H7 (cell line): ENCODE results near the gene ZNF212. TPM values are rescaled to one million over a fixed set of nuclear protein-coding genes. Genes with fewer than 3 reads are reported as not detected.
A peak's percentile ranks its signal among the peaks of the same experiment; 100 is the strongest.

Experiments
- DNase-seq: peaks from one replicate; pipeline ENCODE4 v3.0.0; 2012
- H3K27me3 ChIP-seq: 2 replicates; pipeline ENCODE4 v1.6.0; 2011; ENCODE audit warnings: mild to moderate bottlenecking, low read length; ENCODE audit not compliant: control insufficient read depth, insufficient read depth
- H3K36me3 ChIP-seq: replicated peaks from 2 replicates; pipeline ENCODE4 v1.5.1; 2011; ENCODE audit warnings: low read length; ENCODE audit not compliant: control insufficient read depth, insufficient read depth
- H3K4me3 ChIP-seq: 2 replicates; pipeline ENCODE4 v1.5.1; 2011; ENCODE audit warnings: low read depth, mild to moderate bottlenecking, control low read depth, low read length, moderate library complexity; ENCODE audit not compliant: insufficient read depth
- total RNA-seq: library from RNA; depleted of rRNA; stranded (reverse); fragments of >200 nt; shearing (Covaris generic); gene quantifications from 2 replicates; pipeline ENCODE4 v1.2.3, GENCODE V29; 2014; rRNA removed

Gene ZNF212
- 9.7 and 10.7 TPM in 2 replicates for total RNA-seq

GRCh38 chr7:149239345-149240143 lies at the start of gene ZNF212:
Gene ZNF212, plus strand, starts transcription at chr7:149239651. Its CDS starts 128 bp downstream, at chr7:149239779.
- peak; percentile 98 for DNase-seq
- H3K27me3 ChIP-seq: 0 out of 2 replicates have a peak, but pooled peaks cover 1% of the 10 kb centered on the region
- H3K36me3 ChIP-seq: no peaks in the 10 kb centered on the region; the same call in 1 of the 2 replicates
- H3K4me3 ChIP-seq: peak within 1 kb of the TSS; percentile 92

GRCh38 chr7:149191851-149192250 lies 47.6 kb upstream of the ZNF212 start:
- no peak for DNase-seq
- Histone ChIP-seq H3K27me3 (no peaks in the 10 kb centered on the region), H3K4me3 (no peak overlapping the region), H3K36me3 (no peaks in the 10 kb centered on the region)

GRCh38 chr7:149194799-149195179 lies 44.7 kb upstream of the ZNF212 start:
- no peak for DNase-seq
- Histone ChIP-seq H3K36me3 (peaks cover 15% of the 10 kb centered on the region), H3K4me3 (peak overlapping the region; percentile 88), H3K27me3 (no peaks in the 10 kb centered on the region)

GRCh38 chr7:149195180-149196150 lies 44.0 kb upstream of the ZNF212 start, which contains the start of gene ZNF282:
Gene ZNF282, plus strand, starts transcription at chr7:149195546. Its CDS starts 44 bp downstream, at chr7:149195590.
- no peaks in the 10 kb centered on the region for H3K27me3 ChIP-seq
- H3K4me3 ChIP-seq: peak within 1 kb of the TSS; percentile 88
- peaks cover 20% of the 10 kb centered on the region for H3K36me3 ChIP-seq
- peak; percentile 99 for DNase-seq

GRCh38 chr7:149196151-149196704 lies 43.2 kb upstream of the ZNF212 start:
- DNase-seq: peak; percentile 69
- H3K4me3 ChIP-seq: peak overlapping the region; percentile 88
- no peaks in the 10 kb centered on the region for H3K27me3 ChIP-seq
- H3K36me3 ChIP-seq: peaks cover 25% of the 10 kb centered on the region

- DNase-seq: peak; percentile 68
- peak overlapping the region; percentile 88 for H3K4me3 ChIP-seq
- peaks cover 26% of the 10 kb centered on the region for H3K36me3 ChIP-seq
- no peaks in the 10 kb centered on the region for H3K27me3 ChIP-seq
Measured at GRCh38 chr7:149196705-149197171, 42.7 kb upstream of the ZNF212 start.

- Histone ChIP-seq H3K36me3 (peaks cover 28% of the 10 kb centered on the region), H3K4me3 (no peak overlapping the region), H3K27me3 (no peaks in the 10 kb centered on the region)
- no peak for DNase-seq
Measured at GRCh38 chr7:149197675-149198074, 41.8 kb upstream of the ZNF212 start.

GRCh38 chr7:149198161-149198816 lies 41.2 kb upstream of the ZNF212 start:
- no peaks in the 10 kb centered on the region for H3K27me3 ChIP-seq
- no peak overlapping the region for H3K4me3 ChIP-seq
- H3K36me3 ChIP-seq: peaks cover 34% of the 10 kb centered on the region
- no peak for DNase-seq

- Histone ChIP-seq H3K36me3 (peaks cover 36% of the 10 kb centered on the region), H3K27me3 (no peaks in the 10 kb centered on the region), H3K4me3 (no peak overlapping the region)
- DNase-seq: no peak
Measured at GRCh38 chr7:149199234-149199995, 40.0 kb upstream of the ZNF212 start.

- H3K27me3 ChIP-seq: no peaks in the 10 kb centered on the region
- no peak for DNase-seq
- no peak overlapping the region for H3K4me3 ChIP-seq
- peaks cover 50% of the 10 kb centered on the region for H3K36me3 ChIP-seq
Measured at GRCh38 chr7:149202831-149203231, 36.6 kb upstream of the ZNF212 start.

GRCh38 chr7:149205690-149206381 lies 33.6 kb upstream of the ZNF212 start:
- no peak for DNase-seq
- Histone ChIP-seq H3K4me3 (no peak overlapping the region), H3K36me3 (peaks cover 48% of the 10 kb centered on the region), H3K27me3 (no peaks in the 10 kb centered on the region)

- H3K36me3 ChIP-seq: peaks cover 53% of the 10 kb centered on the region
- no peak overlapping the region for H3K4me3 ChIP-seq
- no peaks in the 10 kb centered on the region for H3K27me3 ChIP-seq
- no peak for DNase-seq
Measured at GRCh38 chr7:149207324-149208035, 32.0 kb upstream of the ZNF212 start.
